Measurements from ENCODE around the gene HOXB8. TPM values are rescaled to one million over a fixed set of nuclear protein-coding genes. Genes with fewer than 3 reads are reported as not detected.

HOXB8 gene
- 1.2 and 4.1 TPM in 2 replicates for total RNA-seq

DNA sequence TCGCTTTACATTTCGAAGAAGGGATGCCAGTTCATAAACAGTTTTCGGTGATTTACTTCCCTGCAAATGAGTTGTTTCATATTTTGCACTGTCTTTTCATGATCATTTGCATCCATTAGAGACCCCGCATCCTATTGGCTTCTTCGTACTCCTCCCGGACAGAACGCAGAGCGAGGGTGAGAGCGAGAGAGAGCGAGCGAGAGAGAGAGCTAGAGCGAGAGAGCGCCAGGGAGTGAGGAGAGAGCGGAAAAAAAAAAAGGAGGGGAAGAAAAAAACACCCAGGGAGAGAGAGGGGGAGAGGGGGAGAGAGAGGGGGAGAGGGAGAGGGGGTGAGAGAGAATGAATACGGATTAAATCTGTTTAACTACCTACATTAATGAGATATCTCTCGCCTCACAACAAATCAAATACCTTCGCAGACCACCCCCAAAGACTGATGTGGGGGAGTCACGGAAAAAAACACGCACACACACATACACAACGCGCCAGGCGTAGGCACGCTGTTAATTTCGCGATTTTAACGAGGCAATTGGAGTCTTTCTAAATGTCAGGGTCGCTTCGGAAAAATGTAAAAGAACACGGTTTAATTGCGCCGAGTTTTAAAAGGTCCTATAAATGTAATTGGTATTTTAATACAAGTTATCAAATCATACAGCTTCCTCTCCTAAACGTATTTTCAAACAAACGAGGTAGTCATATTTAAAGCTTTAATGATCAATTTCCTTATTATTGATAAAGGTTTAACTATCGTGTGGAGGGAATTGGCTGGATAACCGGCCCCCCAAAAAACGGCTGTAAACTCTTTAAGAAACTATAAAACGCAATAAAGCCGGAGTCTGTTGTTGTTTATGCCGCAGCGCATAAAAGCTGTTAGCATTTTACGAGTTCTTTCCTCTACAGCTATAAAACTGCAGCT lies at the start of gene HOXB8:
TSS of gene HOXB8 (minus strand) at position 246 of the 916 bp plus-strand sequence. CDS start 588 bp downstream, outside the sequence.
- DNase-seq, result peak; percentile 25

DNA sequence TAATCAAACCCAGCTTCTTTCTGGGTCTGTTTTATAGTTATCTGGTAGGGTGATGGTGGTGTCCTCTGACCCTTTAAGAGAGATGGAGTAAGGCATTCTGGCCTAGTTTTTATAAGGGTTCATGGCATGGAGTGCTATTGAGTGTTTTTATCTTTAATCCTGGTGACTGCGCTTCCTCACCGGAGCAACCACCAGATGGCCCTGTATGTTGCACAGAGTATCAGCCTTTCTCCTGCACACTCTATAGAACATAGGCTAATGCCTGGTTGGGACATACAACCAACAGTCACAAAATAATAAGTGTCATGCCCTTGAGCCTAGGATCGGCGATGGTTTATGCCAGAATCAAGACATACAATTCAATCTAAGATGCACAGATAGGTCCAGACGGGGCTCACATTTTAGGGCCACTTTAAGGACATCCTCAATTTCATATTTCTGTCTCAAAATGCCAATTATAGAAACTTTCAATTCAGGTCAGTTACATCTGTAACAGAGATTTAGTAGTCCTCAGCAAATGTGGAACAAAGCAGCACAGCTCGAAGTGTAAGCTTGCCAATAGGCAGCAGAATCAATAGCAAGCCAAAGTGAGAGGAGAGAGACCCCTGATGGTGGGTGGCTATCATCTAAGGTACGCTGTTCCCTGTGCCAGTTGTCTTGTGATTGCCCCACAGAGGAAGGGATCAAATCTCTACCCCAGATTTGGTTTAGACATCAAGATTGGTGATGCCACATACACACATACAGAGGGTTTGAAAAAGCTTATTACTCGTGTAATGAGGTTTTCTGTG lies 48.2 kb upstream of the HOXB8 start:
- DNase-seq, result no peak

DNA sequence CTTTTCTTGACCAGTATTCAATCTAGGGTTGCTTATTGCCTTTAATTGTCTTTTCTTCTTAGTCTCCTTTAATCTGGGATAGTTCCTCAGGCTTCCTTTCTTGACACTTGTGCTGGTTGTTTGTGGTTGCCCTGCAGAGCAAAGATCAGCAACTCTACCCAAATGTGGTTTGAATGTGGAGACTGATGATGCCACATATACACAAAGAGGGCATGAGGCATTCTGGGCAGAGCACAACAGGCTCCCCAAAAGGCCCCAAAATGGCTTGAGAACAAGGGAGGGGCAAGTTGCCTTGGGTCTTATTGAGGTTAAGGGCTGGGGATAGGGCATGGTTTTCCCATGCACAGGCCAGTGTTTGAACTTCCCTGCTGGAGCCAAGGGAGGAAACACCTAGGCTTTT lies 40.8 kb upstream of the HOXB8 start:
- DNase-seq, result no peak

DNA sequence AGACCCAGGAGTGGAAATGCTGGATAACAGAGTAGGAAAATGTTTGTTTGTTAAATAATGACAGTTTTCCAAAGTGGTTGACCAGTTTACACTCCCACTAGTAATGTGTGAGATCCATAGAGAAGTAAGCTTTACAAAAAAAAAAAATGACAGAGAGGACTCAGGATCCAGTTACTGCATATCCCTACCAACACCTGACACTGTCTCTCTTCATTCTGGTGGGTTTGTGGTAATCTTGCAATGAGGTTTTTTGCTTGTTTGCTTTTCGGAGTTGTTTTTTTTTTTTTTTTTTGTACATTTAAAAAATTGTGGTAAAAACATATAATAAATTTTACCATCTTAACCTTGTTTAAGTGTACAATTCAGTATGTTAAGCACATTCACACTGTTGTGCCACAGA lies 34.6 kb upstream of the HOXB8 start:
- DNase-seq, result no peak

DNA sequence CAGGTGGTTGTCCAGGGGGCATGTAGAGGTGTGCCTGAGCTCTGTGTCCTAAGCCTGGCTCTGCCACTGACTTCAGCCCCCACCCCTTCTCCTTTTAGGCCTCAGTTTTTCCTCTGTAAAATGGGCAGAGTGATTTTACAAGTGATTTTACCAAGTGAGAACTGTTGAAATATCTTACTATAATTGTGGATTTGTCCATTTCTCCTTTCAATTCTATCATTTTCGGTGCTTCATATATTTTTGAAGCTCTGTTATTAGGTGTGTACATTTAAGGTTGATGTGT lies 32.8 kb upstream of the HOXB8 start:
- DNase-seq, result no peak

DNA sequence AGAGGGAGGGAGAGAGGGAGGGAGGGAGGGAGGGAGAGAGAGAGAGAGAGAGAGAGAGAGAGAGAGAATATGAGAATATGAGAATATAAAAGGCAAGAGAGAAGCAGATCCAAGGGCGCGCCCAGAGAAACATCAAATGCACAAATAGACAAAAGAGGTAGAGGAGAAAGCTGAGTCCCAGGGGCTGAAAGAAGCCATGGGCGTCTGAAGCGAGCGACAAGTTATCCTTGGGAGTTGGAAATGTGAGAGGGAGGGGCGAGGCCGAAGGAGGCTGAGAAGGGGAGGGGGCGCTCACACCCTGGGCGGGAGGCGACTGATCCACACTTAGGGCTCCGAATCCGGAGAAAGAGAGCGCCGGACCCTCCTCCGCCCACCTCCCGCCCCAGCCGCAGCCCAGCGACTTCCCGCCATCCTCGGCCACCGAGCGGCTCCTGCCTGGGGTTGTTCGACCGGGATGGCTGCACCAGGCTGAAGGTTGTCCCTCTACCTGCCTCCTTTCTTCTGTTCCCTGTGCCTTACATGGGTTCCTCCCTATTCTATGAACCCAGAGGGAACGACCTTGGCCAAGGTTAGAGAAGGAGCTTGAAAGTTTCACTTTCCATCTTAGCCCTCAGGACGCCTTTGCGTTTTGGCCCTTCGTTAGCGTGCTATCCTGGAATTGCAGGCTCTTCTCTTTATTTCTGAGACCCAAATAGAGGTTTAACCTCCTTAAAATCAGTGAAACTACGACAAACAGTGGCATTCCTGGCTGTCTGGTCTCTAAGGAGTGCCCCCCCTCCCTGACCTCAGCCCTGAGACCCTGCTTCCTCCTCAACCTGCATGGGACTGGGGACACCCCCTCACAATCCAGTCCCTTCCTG lies 32.2 kb upstream of the HOXB8 start:
- no peak for DNase-seq

DNA sequence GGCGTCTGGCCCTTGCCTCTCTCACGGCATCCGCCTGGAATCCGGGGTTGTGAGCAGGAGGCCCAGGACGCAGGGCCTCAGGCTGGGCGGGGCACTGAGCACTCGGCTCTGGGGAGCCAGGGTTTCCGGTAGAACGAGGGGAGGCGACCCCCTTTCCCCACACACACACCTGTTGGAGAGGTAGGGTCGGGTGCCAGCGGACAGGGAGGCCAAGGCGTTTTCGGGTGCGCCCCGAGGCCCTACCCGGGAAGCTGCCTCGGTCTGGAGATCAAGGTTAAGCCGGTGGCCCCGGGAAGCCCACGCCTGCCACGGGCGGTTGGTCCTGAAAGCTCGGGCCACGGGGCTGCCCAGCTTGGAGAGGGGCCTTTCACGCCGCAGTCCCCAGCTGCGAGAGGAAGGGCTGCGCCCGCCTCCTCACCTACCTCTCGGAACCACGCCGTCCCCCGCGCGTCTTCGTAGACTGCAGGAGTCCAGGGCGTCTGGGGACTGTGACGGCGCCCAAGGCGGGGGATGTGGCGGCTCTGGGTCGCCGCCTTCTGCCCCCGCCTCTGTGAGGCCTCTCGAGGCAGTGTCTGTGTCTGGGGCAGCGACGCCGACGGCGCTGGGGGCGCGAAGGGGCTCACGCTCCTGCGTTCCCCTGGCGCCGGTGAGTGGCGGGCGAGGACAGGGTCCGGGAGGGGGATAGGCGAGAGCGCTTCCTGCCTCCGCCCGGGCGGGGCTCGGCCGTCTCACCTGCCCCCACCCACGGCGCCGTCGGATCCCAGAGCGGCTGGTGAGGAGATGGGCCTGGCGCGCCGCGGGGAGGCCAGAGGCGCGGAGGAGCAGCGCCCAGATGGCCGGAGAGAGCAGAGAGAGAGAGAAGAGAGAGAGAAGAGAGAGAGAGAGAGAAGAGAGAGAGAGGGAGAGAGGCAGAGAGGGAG lies 31.4 kb upstream of the HOXB8 start:
- no peak for DNase-seq

DNA sequence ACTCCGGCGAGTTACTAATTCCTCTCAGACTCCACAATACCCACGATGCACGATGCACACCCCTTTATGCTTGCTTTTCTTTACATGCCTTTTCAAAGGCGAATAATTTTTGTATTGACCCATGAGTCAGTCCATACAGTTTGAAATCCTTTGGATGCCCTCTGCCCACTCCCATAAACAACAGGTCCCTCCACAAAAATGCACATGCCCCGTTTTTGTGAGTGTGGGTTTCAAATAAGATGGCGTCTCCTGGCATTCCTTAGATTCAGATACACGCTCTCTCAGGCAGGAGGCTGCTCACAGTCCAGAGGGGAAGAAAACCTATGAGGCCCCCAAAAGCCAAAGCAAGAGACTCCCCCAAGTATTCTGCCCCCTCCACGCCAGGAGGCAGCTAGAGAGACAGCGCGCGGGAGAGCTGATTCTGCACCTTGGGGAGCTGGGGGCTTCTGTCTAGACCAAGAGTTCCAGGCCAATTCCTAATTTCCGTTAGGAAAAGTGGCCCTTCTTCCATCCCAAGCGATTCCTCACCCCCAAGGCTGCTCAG lies 30.6 kb upstream of the HOXB8 start:
- no peak for DNase-seq

DNA sequence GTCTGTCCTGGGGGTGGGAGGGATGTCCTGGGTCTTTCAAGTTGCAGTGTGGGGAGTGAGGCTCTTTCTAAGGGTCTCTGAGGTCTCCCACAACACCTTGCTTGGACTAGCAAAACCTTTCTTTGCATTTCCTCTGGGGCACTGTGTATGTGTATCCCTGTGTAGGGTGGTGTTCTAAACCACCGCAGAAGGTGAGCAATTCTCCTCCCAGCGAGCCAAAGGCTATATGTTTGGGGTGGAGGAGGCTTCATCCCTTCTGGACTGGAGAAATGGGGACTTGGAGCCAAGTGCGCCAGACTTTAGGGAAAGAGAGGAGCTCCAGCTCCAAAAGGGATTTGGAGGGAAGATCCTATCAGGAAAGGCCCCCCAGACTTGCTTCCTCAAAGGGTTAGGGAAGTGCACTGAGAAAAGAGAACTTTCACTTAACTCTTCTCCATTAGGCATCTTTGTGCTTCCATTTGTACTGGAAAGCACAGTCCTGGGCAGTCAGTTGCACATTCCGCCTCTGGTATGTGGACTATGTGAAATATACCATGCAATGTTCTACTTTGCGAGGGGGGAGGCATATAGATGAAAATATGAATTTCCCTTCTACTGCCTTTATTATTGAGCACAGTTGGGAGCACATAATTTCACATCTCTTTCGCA lies 29.9 kb upstream of the HOXB8 start:
- DNase-seq, result no peak

DNA sequence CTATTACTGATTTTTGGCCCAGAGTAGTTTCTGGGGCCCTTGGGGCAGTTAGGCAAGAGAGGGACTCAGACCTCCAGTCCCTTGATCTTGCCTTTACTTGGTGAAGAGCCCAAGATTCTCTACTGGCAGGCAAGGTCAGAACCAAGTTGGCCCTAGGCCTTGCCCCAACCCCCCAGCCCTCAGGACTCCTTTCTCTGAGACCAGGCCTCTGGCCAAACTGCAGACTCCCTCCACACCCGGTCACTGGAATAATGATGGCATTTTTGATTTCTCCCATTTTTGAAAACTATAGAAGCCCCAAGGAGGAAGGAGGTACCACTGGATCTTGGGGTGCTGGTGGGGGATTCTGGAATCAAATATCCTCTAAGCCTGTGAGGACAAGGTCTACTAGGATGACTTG lies 29.1 kb upstream of the HOXB8 start:
- DNase-seq, result no peak

DNA sequence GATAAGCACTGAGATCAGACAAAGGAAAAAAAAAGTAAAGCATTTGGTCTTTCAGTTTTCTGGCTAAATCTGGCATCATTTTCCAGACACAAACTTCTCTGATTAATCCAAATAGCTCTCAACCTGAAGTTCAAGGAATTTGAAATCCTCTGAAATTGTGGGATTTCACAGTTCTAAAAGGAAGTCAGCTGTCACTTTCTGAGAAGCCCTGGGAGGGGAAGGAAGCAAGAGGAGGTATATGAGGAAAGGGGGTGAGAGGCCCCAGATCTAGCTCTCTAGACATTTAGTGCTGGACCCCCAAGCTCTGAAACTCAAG lies 28.6 kb upstream of the HOXB8 start:
- no peak for DNase-seq

DNA sequence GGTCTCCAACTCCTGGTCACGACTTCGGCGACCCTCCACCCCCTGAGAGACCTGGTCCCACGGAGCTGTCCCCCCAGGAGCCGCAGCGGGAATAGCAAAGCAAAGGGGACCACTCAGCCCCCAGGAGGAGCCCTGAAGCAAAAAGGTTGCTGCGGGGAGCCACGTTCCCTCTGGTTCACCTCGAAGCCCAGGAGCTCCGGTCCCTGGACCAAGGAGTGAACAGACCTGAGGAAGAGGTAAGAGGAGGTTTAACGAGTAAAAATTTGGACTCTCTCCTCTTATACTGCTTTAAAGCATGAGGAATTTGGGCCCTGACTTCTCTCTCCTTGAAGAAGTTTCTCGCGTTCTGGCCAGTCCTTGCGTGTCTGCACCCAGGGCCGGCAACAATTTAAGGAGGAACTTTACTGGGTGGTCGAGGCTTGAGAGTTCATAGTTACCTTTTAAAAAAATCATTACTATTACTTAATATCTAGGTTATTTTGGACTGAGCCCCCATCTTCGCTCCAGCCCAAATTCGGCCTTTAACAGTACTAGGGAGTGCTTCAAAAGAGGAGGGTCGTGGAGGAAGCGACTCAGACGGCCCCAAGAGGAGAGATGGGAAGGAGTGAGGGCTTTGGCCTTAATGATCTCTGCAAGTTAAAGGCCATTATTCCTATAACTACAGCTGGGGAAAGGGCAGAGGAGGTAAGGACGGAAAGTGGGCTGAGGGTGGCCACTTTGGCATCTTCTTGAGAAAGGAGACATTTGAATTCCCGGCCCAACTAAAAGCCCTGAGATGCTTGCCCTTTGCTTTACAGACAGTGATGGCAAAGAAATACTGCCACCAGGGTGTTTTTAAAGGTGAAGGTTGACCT lies 28.0 kb upstream of the HOXB8 start:
- no peak for DNase-seq

DNA sequence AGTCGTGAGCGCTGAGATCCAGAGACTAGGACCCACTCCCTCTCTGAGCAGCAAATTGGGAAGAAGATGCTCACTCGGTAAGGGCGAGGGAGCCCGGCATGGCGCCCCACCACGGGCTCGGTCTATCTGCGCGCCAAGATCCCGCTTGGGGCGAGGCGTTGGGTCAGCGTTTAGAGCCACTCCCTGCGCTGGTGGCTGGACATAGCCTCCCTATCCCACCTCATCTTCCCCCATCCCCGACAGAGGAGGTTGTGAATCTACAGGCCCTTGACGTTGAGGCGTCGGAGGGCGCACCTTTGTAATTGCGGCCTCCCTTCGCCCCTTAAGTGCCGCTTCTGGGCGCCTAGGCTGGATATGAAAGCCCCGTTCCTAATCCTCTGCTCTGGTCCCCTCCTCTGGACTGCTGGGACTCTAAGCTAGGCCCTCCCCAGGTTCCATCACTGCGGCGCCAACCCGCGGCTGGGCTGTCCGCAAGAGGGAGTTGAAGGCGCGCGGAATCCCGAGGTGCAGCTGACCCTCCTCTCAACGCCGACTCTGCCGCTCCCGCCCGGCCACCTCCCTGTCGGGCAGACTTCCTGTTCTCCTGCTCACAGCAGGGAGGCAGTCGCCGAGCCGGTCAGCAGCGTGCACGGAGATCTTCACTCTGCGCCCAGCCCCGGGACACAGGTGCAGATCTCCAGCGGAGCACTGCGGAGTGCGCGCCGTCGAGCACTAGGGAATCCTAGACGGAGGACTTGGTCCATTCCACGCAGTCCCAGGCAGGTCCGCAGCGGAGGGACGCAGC lies 27.2 kb upstream of the HOXB8 start:
- DNase-seq, result no peak

DNA sequence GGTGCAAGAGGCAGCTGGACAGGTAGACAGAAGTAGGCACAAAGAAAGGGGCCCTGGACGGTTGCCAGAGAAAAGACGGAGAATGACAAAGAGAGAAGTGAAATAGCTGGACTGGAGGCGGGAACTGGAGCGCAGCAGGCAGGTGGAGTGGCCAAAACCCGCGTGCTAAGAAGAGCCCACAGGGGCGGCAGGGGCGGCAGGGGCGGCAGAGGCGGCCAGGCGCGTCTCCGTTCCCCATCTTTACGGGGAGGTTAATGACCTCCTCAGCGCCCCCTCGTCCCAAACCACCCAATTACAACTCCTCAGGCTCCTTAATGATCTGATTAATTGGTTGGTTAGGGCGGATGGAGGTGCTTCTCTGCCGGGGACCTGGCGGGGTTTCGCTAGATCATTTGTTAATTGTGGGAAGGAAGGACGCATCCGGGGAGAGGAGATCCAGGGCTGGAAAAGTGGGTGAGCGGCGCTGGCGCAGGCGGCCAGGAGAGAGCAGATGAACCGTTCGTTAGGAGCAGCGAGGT lies 26.5 kb upstream of the HOXB8 start:
- DNase-seq, result no peak

DNA sequence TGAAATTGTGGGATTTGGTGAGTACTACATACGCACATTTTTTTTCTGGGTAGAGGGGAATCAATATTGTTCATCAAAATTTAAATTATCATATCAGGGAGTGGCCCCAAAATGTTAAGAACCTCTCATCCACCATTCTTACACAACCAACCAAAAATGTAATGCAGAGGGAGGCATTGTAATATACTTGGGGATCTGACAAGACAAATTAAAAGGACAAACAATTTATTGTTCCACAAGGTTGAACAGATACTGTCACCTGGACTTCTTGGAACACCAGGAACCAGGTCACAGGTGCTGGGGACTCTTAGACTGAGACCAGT lies 25.7 kb upstream of the HOXB8 start:
- no peak for DNase-seq

DNA sequence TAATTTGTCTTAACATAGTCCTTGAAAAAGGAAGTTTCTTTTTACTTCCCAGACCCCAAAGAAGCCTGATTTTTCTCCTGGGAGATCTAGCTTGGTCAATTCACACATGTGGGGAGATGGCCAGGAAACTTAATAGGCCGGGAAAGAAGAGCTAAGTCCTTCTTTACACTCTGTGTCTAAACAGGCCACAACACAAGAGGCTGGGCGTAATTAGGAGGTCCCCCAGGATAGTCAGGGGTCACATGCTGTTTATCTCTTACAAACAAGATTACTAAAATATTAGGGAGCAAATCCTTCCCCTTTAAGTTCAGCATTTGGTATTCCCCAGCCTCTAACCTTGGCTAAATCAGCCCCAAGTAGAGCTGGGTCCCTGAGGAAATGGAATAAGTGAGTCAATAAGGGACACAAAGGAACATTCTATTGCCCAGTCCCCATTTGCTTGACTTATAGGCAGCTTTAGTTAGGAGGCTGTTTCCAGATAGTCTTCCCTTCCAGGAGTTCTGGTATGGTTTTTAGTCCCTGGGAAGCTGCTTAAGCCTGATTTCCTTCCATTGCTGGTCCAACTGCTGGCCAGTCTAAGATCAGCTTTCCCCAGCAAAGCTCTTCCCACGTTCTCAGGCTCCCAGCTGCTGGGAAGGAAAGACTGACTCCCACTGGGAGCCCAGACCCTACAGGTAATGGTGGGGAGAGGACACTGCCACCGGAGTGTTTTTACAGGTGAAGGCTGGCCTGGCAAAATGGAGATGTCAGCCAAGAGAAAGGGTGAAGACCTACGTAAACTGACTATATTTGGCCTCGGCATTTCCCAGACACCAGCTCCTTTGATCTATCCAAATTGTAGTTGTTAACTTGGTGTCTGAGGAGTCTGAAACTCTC lies 25.1 kb upstream of the HOXB8 start:
- no peak for DNase-seq

DNA sequence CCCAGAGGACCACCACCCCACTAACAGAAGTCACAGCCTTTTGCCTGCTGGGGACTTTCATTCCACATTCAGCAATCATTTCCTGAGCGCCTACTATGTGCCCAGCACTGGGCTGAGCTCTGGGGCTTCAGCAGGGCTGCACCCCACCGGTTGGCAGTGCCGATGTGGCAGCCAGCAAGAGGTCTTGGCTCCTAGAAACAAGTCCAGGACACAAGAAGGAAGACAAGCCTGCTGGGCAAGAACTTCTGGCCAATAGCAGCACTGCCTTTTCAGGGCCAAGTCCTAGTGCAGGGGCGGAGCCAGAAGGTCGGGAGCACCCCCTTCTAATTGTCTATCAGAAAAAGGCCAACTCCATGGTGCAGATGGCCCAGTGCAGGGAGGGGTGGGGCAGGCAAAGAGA lies 24.0 kb upstream of the HOXB8 start:
- no peak for DNase-seq
